ENCODE measurements around the gene FGFRL1. TPM values are rescaled to one million over a fixed set of nuclear protein-coding genes. Genes with fewer than 3 reads are reported as not detected.

Gene FGFRL1, protein sequence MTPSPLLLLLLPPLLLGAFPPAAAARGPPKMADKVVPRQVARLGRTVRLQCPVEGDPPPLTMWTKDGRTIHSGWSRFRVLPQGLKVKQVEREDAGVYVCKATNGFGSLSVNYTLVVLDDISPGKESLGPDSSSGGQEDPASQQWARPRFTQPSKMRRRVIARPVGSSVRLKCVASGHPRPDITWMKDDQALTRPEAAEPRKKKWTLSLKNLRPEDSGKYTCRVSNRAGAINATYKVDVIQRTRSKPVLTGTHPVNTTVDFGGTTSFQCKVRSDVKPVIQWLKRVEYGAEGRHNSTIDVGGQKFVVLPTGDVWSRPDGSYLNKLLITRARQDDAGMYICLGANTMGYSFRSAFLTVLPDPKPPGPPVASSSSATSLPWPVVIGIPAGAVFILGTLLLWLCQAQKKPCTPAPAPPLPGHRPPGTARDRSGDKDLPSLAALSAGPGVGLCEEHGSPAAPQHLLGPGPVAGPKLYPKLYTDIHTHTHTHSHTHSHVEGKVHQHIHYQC
- total RNA-seq: 5.7 and 8.7 TPM in 2 replicates

GRCh38 chr4:1011022-1011665 is at the start of gene FGFRL1:
Gene FGFRL1, plus strand, starts transcription at chr4:1011626. Its CDS starts 860 bp downstream, at chr4:1012486.

DNA sequence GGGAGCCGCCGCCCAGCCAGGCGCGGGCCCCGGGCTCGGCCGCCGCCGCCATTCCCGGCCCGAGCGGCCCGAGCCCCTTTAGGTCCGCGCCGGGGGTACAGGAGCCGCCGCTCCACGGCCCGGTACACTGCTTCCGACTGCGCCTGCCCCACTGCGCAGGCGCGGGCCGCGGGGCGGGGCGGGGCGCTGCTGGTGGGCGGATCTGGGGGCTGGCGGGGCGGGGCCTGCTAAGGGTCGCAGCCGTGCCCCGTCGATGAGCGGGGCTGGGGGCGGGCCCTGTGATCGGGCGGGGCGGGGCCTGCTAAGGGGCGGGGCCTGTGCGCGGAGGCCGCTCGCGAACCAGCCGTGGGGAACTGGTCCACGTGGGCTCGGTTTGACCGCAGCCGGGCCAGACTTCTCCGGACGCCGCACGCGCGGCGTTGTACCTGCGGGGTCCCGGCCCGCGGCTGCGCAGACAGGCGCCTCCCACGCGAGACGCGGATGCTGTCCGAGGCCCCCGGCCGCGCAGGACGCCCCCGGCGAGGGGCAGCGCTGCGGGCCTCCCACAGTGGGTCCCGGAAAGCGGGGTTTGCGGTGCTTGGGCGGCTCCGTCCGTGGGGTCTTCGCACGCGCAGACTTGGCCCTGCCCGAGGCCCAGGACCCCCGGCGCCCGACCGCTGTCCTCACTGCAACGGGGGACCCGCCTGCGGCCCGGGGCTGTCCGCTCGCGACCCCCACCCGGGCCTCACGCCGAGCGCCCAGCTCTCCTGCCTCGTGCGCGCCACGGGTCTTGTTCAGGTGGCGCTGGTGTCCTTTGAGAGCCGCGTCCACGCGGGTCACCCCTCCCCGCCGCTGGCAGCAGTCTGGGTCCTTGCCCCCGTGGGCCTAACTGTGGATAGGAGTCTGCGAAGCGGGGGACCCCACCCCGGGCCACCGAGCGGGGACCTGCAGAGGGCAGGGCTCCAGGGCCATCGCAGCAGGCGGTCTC is 37.7 kb upstream of the FGFRL1 start, which contains the start of gene DGKQ:
Gene DGKQ (minus strand): TSS at position 139 of the 967 bp plus-strand sequence. CDS start 87 bp downstream, at position 52.

DNA sequence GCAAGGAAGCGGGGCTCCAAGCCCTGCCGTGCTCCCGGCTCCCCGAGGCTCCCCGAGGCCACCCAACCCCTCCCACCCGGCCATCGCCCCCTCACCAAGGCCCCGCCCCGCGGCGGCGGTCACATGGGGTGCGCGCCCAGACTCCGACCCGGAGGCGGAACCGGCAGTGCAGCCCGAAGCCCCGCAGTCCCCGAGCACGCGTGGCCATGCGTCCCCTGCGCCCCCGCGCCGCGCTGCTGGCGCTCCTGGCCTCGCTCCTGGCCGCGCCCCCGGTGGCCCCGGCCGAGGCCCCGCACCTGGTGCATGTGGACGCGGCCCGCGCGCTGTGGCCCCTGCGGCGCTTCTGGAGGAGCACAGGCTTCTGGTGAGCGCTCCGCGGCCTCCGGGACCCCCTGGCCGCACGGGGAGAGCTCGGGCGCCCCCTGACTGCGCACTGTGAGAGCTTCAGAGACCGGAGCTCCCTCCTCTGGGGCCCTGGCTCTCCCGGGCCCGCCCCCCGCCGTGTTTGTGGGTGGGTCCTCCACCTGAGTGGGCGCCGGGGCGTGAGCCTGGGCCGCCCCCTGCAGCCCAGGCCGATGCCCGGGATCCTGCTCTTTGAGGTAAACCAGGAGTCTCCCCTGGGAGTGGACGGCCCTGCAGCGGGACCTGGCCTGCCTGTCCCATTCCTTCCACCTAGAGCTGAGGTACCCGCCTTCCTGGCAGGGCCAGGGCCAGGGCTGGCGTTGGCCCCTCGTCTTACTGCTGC is 24.4 kb upstream of the FGFRL1 start, which contains the start of gene IDUA:
Gene IDUA (plus strand): TSS at position 166 of the 745 bp plus-strand sequence. CDS start 41 bp downstream, at position 207.

DNA sequence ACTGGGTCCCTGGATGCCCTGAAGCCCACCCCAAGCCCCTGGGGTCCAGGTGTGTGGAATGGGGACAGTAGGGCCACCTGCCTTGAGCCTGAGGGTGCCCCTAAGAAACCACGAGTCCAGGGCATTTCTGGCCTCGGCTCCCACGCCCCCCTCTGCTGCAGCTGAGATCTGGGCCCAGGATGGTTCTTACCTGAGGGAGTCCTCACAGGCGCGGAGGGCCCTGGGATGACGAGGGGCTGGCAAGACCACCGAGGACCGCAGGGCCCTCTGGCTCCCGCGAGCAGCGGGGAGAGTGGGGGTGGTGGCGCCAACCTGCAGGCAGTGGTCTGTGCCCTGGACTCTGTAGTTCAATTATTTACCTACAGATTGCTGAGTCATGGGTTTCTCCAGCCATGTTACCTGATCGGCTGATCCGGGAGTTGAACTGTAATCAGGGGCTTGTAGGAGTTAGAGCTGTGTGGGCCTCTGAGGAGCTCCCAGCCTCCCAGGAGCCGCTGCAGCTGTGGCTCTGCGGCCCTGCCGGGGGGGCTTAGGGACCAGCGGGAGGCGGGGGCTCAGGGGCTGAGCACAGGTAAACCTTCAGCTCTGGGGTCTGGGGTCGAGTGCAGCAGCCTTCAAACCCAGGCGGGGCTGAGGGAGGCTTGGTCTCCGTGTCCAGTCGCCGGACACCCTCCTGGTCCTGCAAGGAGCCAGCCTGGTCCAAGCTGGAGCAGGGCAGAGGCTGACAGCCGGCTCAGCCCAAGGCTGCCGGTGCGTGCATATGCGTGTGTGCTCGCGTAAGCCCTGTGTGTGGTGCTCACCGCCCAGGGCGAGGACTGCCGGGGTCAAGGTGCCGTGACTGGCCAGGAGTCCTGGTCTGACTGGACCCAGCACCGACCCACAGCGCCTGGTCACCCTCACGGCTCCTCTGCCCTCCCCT is 18.1 kb upstream of the FGFRL1 start, which contains the start of gene SLC26A1:
Gene SLC26A1 (minus strand): TSS at position 294 of the 919 bp plus-strand sequence. CDS start 1,701 bp downstream, outside the sequence.

Other genes starting within 250 kb of the FGFRL1 start
- gene CPLX1, start 185.5 kb upstream of the FGFRL1 start, total RNA-seq: 0.09 TPM in 1 of 2 replicates, not detected in the other
- gene GAK, start 79.3 kb upstream of the FGFRL1 start, total RNA-seq: 59.4 and 81.4 TPM in 2 replicates
- gene TMEM175, start 79.2 kb upstream of the FGFRL1 start, total RNA-seq: 8.6 and 10.4 TPM in 2 replicates
- 12.9 and 17.1 TPM in 2 replicates for gene DGKQ, start 38.1 kb upstream of the FGFRL1 start, total RNA-seq
- gene IDUA, start 24.6 kb upstream of the FGFRL1 start, total RNA-seq: 5.2 and 6.4 TPM in 2 replicates
- gene SLC26A1, start 18.2 kb upstream of the FGFRL1 start, total RNA-seq: 0.09 and 0.22 TPM in 2 replicates
- gene RNF212, start 101.9 kb downstream of the FGFRL1 start, total RNA-seq: 0.54 and 0.69 TPM in 2 replicates
- 0.34 and 2.5 TPM in 2 replicates for gene SPON2, start 161.0 kb downstream of the FGFRL1 start, total RNA-seq
- 218 and 235 TPM in 2 replicates for gene CTBP1, start 237.5 kb downstream of the FGFRL1 start, total RNA-seq

Measured in dermis lymphatic vessel endothelial cell (primary cell).